NK-92 treated with Interleukin-12 subunit alpha and Interleukin-12 subunit beta, amount 100 ng/mL, for 24 hours (cell line): ENCODE results near the gene PCDHA1.
"Not testable (repeated sequence)": the region's sequence is repeated elsewhere in the genome, so short reads cannot be mapped to it uniquely, and the experiment has no call there.

Experiments used
- DNase-seq: peaks from one replicate; lab custom pipeline; 2025; lab: John Stamatoyannopoulos, UW

The PCDHA1 gene

GRCh38 chr5:140785905-140786686 lies at the start of gene PCDHA1:
TSS of gene PCDHA1 (plus strand) at chr5:140786140.
- DNase-seq: no peak

- DNase-seq: no peak
Observed at GRCh38 chr5:140737486-140737885, 48.5 kb upstream of the PCDHA1 start.

GRCh38 chr5:140741967-140742366 lies 44.0 kb upstream of the PCDHA1 start:
- DNase-seq: no peak

- DNase-seq: no peak
Observed at GRCh38 chr5:140753561-140753960, 32.4 kb upstream of the PCDHA1 start.

GRCh38 chr5:140764177-140764973 lies 21.6 kb upstream of the PCDHA1 start:
- DNase-seq: no peak

- no peak for DNase-seq
Observed at GRCh38 chr5:140767444-140767843, 18.5 kb upstream of the PCDHA1 start.

GRCh38 chr5:140780512-140780911 lies 5.4 kb upstream of the PCDHA1 start:
- no peak for DNase-seq

GRCh38 chr5:140787422-140787821 lies 1.5 kb downstream of the PCDHA1 start:
- not testable (repeated sequence) for DNase-seq

GRCh38 chr5:140787849-140788504 lies 2.0 kb downstream of the PCDHA1 start:
- DNase-seq: not testable (repeated sequence)

- no peak for DNase-seq
Observed at GRCh38 chr5:140791089-140791488, 5.1 kb downstream of the PCDHA1 start.

- no peak for DNase-seq
Observed at GRCh38 chr5:140794595-140795258, 8.8 kb downstream of the PCDHA1 start, which contains the start of gene PCDHA2. TSS of gene PCDHA2 (plus strand) at chr5:140794852.

GRCh38 chr5:140795259-140795641 lies 9.3 kb downstream of the PCDHA1 start:
- DNase-seq: no peak

GRCh38 chr5:140796072-140796717 lies 10.3 kb downstream of the PCDHA1 start:
- not testable (repeated sequence) for DNase-seq

GRCh38 chr5:140796718-140797095 lies 10.8 kb downstream of the PCDHA1 start:
- no peak for DNase-seq

- DNase-seq: no peak
Observed at GRCh38 chr5:140800816-140801493, 15.0 kb downstream of the PCDHA1 start, which contains the start of gene PCDHA3. TSS of gene PCDHA3 (plus strand) at chr5:140801057.

GRCh38 chr5:140801494-140801841 lies 15.5 kb downstream of the PCDHA1 start:
- DNase-seq: no peak

- not testable (repeated sequence) for DNase-seq
Observed at GRCh38 chr5:140802381-140802780, 16.4 kb downstream of the PCDHA1 start.

- no peak for DNase-seq
Observed at GRCh38 chr5:140802781-140803271, 16.9 kb downstream of the PCDHA1 start.

- no peak for DNase-seq
Observed at GRCh38 chr5:140806834-140807775, 21.2 kb downstream of the PCDHA1 start, which contains the start of gene PCDHA4. TSS of gene PCDHA4 (plus strand) at chr5:140807068.
